ENCODE results near the gene SMAP1.

DNA sequence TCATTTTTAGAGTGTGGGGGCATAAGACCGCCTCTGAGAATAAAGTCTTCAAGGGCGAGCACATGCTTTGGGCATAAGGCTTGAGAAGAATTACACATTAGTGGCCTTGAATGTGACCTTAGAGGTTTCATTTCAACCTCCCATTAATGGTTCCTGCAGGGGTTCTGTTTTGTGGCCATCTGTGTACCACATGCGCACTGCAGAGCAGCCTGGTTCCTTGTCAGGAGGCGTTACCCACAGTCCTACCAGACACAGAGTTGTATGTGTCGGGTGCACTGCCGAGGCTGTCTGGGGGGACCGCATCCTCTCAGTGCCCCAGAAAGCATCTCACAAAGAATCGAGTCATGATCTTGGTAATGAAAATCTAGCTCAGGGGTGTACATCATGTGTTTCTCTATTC lies 173.4 kb downstream of the SMAP1 start:
- TF ChIP-seq, protein P1, sequence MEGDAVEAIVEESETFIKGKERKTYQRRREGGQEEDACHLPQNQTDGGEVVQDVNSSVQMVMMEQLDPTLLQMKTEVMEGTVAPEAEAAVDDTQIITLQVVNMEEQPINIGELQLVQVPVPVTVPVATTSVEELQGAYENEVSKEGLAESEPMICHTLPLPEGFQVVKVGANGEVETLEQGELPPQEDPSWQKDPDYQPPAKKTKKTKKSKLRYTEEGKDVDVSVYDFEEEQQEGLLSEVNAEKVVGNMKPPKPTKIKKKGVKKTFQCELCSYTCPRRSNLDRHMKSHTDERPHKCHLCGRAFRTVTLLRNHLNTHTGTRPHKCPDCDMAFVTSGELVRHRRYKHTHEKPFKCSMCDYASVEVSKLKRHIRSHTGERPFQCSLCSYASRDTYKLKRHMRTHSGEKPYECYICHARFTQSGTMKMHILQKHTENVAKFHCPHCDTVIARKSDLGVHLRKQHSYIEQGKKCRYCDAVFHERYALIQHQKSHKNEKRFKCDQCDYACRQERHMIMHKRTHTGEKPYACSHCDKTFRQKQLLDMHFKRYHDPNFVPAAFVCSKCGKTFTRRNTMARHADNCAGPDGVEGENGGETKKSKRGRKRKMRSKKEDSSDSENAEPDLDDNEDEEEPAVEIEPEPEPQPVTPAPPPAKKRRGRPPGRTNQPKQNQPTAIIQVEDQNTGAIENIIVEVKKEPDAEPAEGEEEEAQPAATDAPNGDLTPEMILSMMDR (IDR thresholded peaks at IDR 0.05), result no peak
- TF ChIP-seq POLR2A (IDR thresholded peaks at IDR 0.05), result no peak

Measured in adrenal gland (tissue), 5 donors.